Putamen (tissue), 1 donor: ENCODE measurements around the gene DMXL2.
"Not testable (repeated sequence)": the region's sequence is repeated elsewhere in the genome, so short reads cannot be mapped to it uniquely, and the experiment has no call there.

Experiments used
- DNase-seq: peaks from one replicate; pipeline ENCODE4 v3.0.0-alpha.2; 2016; ENCODE audit warnings: low spot score

The DMXL2 gene

DNA sequence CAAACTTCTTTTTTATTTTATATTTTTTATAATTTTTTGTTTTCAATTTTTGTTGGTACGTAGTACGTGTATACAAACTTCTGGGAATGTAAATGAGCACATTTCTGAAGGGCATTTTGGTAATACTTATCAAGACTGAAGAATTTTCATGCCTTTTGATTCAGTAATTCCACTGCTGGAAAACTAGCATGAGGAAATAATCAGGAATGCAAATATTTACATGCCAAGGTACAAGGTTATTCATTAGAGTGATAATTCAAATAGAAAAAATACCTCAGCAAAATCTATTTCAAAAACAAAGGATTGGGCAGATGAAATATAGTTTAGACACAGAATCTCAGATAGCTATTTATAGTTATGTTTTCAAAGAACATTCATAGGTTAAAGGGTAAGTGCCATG is 128.7 kb downstream of the DMXL2 start:
- no peak for DNase-seq

DNA sequence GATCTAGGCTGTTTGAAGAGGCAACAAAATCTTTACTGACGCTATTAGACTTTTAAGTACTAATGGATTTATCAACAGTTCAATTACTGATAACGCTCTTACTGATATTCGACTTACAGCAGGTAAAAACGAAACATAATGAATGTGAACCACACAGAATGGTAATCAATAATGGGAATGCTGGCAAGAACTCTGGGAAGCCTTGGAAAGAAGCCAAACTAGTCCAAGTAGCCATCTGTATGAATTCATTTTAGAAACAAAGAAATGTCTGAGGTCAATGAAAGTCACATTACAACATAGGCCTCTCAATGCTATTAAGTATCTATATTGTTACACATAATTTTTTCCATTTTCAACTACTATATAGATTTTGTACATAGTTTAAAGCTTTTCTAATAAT is 130.0 kb downstream of the DMXL2 start:
- DNase-seq = no peak

GRCh38 chr15:51491941-51492340 is 130.6 kb downstream of the DMXL2 start:
- no peak for DNase-seq

DNA sequence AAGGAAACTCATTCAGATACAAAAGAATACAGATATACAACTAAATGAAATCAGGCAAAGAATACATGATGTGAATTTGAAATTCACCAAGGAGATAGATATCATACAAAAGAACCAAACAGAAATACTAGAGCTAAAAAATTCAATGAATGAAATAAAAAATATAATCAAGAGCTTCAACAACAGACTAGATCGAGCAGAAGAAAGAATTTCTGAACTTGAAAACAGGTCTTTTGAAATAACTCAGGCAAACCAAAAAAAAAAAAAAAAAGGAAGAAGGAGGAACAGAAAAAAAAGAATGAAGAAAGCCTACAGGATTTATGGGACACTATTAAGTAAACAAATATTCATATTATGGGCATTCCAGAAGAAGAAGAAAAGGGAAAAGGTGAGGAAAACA is 137.8 kb downstream of the DMXL2 start:
- no peak for DNase-seq

GRCh38 chr15:51483985-51484384 is 138.6 kb downstream of the DMXL2 start:
- no peak for DNase-seq

DNA sequence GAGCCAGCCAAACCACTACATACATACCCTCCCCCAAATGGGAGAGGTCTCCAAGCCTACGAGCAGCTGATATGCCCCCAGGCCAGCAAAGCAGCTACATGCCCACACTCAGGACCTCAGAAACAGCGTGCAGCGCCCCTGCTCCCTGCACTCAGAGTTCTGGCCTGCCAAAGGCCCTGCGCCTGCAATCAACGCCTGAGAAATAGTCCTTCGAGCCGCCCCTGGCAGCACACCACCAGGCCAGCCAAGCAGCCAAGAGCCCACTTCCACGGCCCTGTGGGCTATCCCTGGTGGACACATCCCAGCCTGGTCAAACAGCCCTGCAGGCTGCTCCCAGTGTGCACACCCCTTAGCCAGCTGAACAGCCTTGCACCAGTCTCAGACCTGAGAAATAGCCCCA is 139.1 kb downstream of the DMXL2 start:
- no peak for DNase-seq

DNA sequence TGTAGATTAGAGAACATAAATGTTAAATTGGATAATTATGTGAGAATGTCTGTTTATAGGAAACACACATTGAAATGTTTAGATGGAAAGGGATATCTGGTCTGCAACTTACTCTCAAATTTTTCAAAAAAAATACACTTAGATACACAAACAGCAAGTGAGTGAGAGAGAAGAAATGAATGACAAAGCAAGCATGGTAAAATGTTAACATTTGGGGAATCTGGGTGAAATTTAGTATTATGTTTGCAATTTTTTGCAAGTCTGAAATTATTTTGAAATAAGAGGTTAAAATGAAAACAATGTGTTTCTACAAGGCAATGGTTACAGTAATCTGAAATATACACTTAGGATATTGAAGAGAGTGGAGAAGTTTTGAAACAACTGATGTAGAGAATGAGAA is 146.8 kb downstream of the DMXL2 start:
- DNase-seq = no peak

DNA sequence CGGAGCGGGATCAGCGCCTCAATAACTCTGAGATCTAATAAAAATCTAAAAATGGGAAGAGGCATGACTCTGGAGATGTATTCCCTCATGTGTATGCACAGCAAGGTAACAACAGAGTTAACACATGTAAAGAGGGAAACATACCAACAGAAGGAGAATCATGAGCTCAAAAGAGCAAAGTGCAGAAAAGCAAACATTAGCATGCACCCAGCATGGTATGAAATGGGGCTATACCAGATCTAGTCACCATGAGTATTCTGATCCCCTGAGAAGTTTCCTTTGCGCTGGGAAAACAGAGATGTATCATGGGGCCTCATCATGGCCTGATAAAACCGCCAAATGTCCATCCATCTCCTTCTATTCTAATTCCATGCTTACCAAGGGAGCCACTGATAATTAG is 152.1 kb downstream of the DMXL2 start:
- no peak for DNase-seq

DNA sequence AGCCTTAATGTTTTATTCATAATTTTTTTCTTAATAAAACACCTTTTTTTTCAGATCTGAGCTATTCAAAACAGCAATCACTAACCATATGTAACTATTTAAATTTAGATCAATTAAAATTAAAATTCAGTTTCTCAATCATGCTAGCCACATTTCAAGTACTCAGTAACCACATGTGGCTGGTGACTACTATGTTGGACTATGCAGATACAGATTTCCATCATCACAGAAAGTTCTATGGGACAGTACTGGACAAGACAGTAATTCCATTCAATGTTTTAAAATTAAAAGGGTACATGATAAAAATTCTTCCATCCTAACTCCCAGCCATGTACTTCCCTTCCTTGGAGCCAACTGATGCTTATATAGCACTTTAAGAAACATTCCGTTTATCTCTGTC is 161.8 kb downstream of the DMXL2 start:
- no peak for DNase-seq

- no peak for DNase-seq
Observed at GRCh38 chr15:51450001-51450400, 172.6 kb downstream of the DMXL2 start.

DNA sequence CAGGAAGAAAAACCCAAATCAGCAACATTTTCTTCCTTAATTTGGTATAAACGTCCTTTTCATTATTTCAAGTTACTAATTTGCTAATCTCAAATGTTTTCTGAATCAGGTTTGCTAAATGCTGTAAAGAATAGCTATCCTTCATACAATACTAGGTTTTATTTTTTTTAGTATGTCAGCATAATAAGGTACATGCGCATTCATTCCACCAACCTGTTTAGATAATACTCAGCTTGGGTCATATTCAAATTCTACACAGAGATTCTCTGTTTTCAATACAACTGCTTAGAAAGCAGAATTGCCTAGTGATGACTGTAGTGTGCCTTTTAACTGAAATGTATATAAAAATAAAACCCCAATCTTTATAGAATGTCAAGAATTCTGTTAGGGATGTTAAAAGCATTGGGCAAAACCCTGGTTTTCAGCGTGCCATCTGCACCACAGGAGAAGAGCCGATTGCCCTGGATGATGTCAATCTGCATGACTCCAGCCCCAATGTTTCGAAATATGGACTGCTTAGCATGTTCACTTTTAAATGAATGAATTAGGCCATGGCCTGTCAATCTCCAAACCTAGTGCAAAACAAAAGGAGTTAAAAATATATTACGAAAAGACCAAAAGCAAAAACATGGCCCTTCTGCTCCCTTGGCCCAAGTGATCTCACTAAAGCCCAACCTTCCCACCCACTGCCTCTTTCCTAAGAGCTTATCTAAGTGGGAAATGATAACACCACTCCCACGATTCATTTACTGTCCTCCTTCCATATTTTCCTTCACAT is 173.8 kb downstream of the DMXL2 start:
- DNase-seq = no peak

GRCh38 chr15:51447855-51448621 is 174.5 kb downstream of the DMXL2 start:
- DNase-seq = no peak

- DNase-seq = not testable (repeated sequence)
Observed at GRCh38 chr15:51446029-51446744, 176.4 kb downstream of the DMXL2 start.

DNA sequence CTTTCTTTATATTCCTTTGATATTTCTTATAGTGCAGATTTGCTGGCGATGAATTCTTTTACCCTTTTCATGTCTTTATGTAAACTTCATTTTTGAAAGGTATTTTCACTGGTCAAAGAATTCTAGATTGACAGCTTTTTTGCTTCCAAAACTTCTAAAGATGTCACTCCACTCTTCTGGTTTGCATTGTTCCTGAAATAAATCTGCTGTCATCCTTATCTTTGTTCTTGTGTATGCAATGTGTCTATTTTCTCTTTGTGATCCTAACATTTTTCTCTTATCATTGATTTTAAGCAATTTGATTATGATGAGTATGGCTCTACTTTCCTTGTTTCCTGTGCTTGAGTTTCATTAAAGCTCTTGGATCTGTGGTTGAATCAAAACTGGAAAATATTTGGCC is 177.8 kb downstream of the DMXL2 start:
- DNase-seq = no peak

GRCh38 chr15:51444112-51444511 is 178.5 kb downstream of the DMXL2 start:
- no peak for DNase-seq

GRCh38 chr15:51443282-51443914 is 179.2 kb downstream of the DMXL2 start:
- no peak for DNase-seq

GRCh38 chr15:51438526-51438925 is 184.0 kb downstream of the DMXL2 start:
- no peak for DNase-seq

DNA sequence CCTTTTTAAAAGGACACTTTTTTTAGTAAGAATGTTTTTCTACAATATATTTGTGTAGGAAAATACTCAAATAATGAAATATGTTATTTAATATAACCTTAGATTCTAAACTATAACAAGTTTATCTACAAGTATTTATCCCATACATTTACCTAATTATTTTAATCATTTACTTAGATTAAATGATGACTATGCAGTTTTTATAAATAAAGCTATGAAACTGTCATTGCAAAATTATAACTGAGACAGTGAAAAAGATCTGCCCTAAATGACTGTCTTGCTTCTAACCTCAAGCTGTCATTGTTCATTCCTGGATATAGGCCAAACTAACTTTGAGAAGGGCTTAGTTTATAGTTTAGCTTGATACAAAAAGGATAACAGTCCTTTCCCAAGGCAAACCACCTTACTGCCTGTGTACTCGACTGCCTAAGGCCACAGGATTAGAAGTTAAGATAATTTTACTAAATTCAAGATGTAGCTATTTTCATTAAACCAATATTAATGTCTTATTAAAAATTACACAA is 197.0 kb downstream of the DMXL2 start:
- DNase-seq = no peak

- DNase-seq = no peak
Observed at GRCh38 chr15:51424780-51425179, 197.8 kb downstream of the DMXL2 start.

DNA sequence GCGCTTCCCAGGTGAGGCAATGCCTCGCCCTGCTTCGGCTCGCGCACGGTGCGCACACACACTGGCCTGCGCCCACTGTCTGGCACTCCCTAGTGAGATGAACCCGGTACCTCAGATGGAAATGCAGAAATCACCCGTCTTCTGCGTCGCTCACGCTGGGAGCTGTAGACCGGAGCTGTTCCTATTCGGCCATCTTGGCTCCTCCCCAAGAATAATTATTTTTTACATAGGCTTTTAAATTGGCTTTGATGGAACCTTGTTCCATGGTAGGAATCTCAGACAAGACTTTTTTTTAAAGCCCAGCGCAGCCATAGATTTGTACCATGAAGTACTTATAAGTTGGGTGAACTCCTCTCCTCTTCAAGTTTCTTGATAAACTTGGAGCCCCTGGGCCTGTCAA is 199.5 kb downstream of the DMXL2 start:
- DNase-seq = not testable (repeated sequence)

- no peak for DNase-seq
Observed at GRCh38 chr15:51416129-51416528, 206.4 kb downstream of the DMXL2 start.

DNA sequence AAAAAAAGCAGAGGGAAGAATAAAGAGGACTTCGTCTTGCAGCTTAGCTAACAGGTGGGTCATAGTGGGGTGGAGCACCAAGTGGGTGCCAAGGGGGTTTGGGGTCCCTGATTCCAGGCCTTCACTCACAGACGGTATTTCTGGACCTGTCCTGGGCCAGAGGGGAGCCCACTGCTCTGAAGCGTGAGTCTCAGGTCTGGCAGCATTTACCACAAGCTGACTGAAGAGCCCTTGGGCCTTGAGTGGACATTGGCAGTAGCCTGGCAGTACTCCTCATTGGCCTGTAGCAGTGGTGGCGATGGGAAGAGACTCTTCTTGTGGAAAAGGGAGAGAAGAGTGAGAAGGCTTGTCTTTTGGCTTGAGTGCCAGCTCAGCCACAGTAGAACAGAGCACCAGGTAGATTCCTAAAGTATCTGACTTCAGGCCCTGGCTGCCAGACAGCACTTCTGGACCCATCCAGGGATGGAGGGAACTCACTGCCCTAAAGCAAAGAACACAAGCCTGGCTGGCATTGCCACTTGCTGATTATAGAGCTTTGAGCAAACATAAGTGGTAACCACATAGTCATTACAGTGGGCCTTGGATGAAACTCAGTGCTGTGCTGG is 208.2 kb downstream of the DMXL2 start:
- DNase-seq = no peak
